WTC11 (cell line): ENCODE measurements around the gene MRPL19.
A peak's percentile ranks its signal among the peaks of the same experiment; 100 is the strongest.

Source experiments
- ATF2 ChIP-seq: sonication (generic); formaldehyde crosslinking; IDR thresholded peaks from 2 replicates; pipeline ENCODE4 v1.8.1; 2022; ENCODE audit warnings: low read depth, missing genetic modification reagents, borderline replicate concordance
- CTCF ChIP-seq: fragments of 200-600 bp; IDR thresholded peaks from 2 replicates; pipeline ENCODE4 v1.8.0; 2022; ENCODE audit warnings: antibody characterized with exemption
- SP1 ChIP-seq: sonication (generic); formaldehyde crosslinking; conservative IDR thresholded peaks from 2 replicates; pipeline ENCODE4 v1.8.1; 2022; ENCODE audit warnings: missing genetic modification reagents
- USF1 ChIP-seq: sonication (generic); formaldehyde crosslinking; IDR thresholded peaks from 2 replicates; pipeline ENCODE4 v1.8.0; 2022; ENCODE audit warnings: mild to moderate bottlenecking, missing genetic modification reagents

GRCh38 chr2:75710577-75711253 is 64.1 kb downstream of the MRPL19 start, which contains the start of gene GCFC2:
- 0 out of 2 replicates have a peak, but pooled peaks have one; percentile 13 for TF ChIP-seq SP1
- peak; percentile 68; the same call in 1 of the 2 replicates for TF ChIP-seq ATF2 (CRISPR knock-in tag)
- peak; percentile 72 for TF ChIP-seq USF1 (CRISPR knock-in tag)
- TF ChIP-seq CTCF = no peak
